ENCODE results near the gene PTPRM. TPM values are rescaled to one million over a fixed set of nuclear protein-coding genes. Genes with fewer than 3 reads are reported as not detected.

Gene PTPRM
- total and polyA plus RNA-seq, 2 of the 4 experiments (the other 2 are of a cell fraction), result 28.3 to 51.2 TPM

DNA sequence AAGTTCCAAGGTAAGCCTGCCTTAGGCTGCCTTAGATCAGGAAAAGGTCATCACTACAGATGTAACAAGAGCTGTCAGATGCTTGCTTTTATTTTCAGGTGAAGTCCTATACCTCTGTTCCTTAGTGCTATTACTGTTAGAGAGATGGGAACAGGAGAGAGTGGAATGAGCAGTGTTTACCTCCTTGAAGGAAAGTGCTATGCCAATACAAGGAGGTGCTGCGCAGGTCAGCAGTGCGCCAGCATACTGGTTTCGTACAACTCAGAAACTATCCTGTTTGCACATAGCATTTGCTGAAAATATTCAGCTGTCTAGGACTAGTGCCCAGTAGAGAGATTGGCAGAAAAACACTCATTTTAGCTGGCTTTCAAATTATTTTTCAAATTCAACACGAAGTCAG lies 629.1 kb downstream of the PTPRM start:
- H3K36me3 ChIP-seq (ENCODE audit: control insufficient read depth, insufficient read depth, low read length), result no peaks in the 10 kb centered on the region; the same call in 1 of the 2 replicates
- no peak overlapping the region for H2BK20ac ChIP-seq (ENCODE audit: low read depth, low read length)
- H2BK15ac ChIP-seq (ENCODE audit: low read depth, low read length), result no peak overlapping the region
- BruUV-seq (replicated peaks), result no TSS peak
- no peak overlapping the region for H3K4me2 ChIP-seq (ENCODE audit: low read depth, low read length)
- H3K27me3 ChIP-seq (ENCODE audit: control insufficient read depth, insufficient read depth, low read length), result no peaks in the 10 kb centered on the region
- no peak overlapping the region for H4K5ac ChIP-seq (ENCODE audit: low read depth, low read length)
- TF ChIP-seq RFX5 (IDR thresholded peaks at IDR 0.05; ENCODE audit: low read depth, low read length) (no peak), SMC3 (IDR thresholded peaks at IDR 0.05; ENCODE audit: low read depth, low read length) (no peak), MXI1 (IDR thresholded peaks at IDR 0.05; ENCODE audit: borderline replicate concordance, low read depth, low read length) (no peak), CTCF (conservative IDR thresholded peaks at IDR 0.05; ENCODE audit: low read depth, low read length) (no peak), CHD1 (IDR thresholded peaks at IDR 0.05; ENCODE audit: low read depth, low read length) (no peak)
- no peak for ATAC-seq (ENCODE audit: low read depth)
- H3K14ac ChIP-seq (replicated peaks; ENCODE audit: low read depth, low read length), result no peak overlapping the region
- CTCF ChIA-PET, result no interaction called here
- no peak overlapping the region for H2AK5ac ChIP-seq (ENCODE audit: low read depth, low read length)
- no peak overlapping the region for H2BK5ac ChIP-seq (ENCODE audit: low read depth, low read length, poor library complexity, severe bottlenecking)
- no peak overlapping the region for H3K9ac ChIP-seq (ENCODE audit: low read depth, low read length)
- no peaks in the 10 kb centered on the region for H3K4me1 ChIP-seq (ENCODE audit: control insufficient read depth, insufficient read depth, low read length)
- H3K27ac ChIP-seq (ENCODE audit: insufficient read depth, low read length), result no peak overlapping the region
- POLR2A ChIA-PET (ENCODE audit: unreplicated experiment), result no interaction called here
- H3K4me3 ChIP-seq (ENCODE audit: insufficient read depth, low read depth, low read length), result no peak overlapping the region
- intact Hi-C loops (cut with micrococcal nuclease) (no loop called here), dilution Hi-C loops (cut with HindIII; ENCODE audit: low sequenced_read_pairs, unreplicated experiment) (no loop called here), in situ Hi-C loops (cut with MboI; ENCODE audit: low sequenced_read_pairs) (no loop called here)
- no peak overlapping the region for H3K18ac ChIP-seq (ENCODE audit: low read depth, low read length)
- WGBS, 2 experiments (ENCODE audit: extremely low coverage in 2 of 2, insufficient read length in 1 of 2), result 100% methylated on average over 1 of the region's 4 CpGs; no CpG with 5 or more reads in 1 of the 2 experiments
- DNase-seq, result no peak
- no peak overlapping the region for H2AK9ac ChIP-seq (replicated peaks; ENCODE audit: low read depth, low read length, poor library complexity)
- H2AFZ ChIP-seq (replicated peaks; ENCODE audit: low read length, poor library complexity), result no peak overlapping the region
- no peak overlapping the region for H2BK120ac ChIP-seq (ENCODE audit: low read depth, low read length)
- no peaks in the 10 kb centered on the region for H3K9me3 ChIP-seq (ENCODE audit: control insufficient read depth, insufficient read depth, low read length)
- H4K91ac ChIP-seq (ENCODE audit: insufficient read depth, low read depth, low read length), result no peak overlapping the region
- no peaks in the 10 kb centered on the region; the same call in 1 of the 2 replicates for H3K9me1 ChIP-seq (ENCODE audit: insufficient read depth, low read length)
- no peak overlapping the region for H4K8ac ChIP-seq (ENCODE audit: low read depth in 2 of 2, low read length in 2 of 2)
- H4K20me1 ChIP-seq (ENCODE audit: insufficient read depth, low read length), result no peaks in the 10 kb centered on the region
- H3K23ac ChIP-seq (ENCODE audit: low read depth, low read length), result no peak overlapping the region
- no peak overlapping the region for H3K56ac ChIP-seq (ENCODE audit: extremely low read depth, insufficient read depth, low read length)
- H3K79me1 ChIP-seq (ENCODE audit: low read depth in 1 of 2, low read length in 2 of 2), result no peaks in the 10 kb centered on the region
- no peak overlapping the region for H3K4ac ChIP-seq (ENCODE audit: low read depth, low read length)
